GM18858 (cell line): ENCODE measurements around the gene PFAS.

Experiments
- ATAC-seq: cut with Tn5 transposase; IDR thresholded peaks from one replicate; pipeline ENCODE4 v1.9.1; 2021; ENCODE audit not compliant: unreplicated experiment

PFAS gene

DNA sequence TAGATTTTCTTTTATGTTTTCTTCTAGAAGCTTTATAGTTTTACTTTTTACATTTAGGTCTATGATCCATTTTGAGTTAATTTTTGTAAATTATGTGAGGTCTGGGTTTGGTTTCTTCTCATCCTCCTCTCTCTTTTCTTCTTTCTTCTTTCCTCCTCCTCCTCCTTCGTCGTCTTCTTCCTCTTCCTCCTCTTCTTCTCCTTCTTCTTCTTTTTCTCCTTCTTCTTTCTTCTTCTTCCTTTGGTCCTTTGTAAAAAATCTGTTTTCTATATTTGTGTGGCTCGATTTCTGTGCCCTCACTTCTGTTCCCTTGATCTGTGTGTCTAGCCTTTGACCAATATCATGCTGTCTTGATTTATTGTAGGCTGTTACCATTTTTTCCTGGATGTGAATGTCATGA, 51.1 kb downstream of the PFAS start:
- ATAC-seq: no peak

GRCh38 chr17:8300627-8301242, 51.6 kb downstream of the PFAS start:
- ATAC-seq: no peak

GRCh38 chr17:8310601-8311123, 61.6 kb downstream of the PFAS start:
- ATAC-seq: no peak

DNA sequence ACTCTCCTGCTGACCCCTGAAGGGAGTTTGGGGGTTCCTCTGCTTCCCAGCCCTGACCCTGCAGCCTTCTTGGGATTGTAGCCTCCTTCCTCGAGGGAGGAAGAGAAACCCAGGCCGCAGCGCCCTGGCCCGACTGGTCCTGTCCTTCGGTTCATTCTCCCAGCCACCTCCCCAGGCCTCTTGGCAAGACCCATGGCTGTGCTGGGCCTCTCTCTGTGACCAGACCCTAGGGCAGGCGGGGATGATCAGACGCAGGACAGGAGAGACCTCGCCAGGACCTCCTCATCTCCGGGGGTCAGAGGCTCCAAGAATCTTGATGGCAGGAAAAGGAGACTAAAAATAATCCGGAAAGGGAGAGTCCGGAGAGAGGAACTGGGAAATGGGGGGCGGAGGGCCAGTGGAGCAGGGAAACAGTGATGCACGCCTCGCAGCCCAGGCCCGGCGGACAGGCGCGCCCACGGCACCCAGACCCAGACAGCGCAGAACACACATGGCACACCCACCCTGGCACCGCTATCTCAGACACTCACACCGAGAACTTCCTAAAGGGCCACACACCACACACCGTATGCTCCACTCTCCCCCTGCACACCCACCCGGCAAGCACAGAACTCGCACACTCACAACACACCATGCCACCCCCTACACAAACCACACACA, 62.2 kb downstream of the PFAS start:
- no peak for ATAC-seq

GRCh38 chr17:8312251-8312650, 63.2 kb downstream of the PFAS start:
- ATAC-seq: no peak

DNA sequence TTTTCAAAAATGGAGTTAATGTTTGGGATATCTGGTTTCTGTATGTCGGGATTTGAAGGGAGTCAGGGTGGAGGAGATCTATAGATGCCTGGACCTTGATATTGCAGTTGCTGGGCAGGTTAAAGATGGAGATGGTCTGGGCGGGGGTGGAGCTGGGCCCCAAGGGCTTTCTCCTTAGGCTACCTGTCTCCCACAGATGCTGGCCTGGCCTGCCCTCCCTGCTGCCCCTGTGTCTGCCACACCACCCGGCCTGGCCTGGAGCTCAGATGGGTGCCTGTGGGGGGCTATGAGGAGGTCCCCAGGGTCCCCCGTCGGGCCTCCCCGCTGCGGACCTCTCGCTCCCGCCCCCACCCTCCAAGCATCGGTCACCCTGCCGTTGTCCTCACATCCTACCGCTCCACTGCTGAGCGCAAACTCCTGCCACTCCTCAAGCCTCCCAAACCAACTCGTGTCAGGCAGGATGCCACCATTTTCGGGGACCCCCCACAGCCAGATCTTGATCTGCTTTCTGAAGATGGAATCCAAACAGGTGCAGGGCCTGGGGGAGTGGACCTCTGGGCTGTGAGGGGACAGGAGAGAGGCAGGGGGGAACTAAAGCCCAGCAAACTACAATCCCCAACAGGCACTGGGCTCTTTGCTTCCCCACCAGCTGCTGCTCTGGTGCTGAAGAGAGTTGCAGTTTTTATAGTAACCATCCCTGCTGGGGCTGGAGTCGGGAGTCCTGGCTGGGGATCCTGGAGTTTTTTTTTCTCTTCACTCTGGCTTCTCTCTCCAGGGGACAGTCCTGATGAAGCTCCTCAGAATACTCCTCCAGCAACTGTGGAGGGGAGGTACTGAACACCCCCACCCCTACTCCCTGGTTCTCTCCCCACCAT, 63.9 kb downstream of the PFAS start:
- ATAC-seq: no peak

DNA sequence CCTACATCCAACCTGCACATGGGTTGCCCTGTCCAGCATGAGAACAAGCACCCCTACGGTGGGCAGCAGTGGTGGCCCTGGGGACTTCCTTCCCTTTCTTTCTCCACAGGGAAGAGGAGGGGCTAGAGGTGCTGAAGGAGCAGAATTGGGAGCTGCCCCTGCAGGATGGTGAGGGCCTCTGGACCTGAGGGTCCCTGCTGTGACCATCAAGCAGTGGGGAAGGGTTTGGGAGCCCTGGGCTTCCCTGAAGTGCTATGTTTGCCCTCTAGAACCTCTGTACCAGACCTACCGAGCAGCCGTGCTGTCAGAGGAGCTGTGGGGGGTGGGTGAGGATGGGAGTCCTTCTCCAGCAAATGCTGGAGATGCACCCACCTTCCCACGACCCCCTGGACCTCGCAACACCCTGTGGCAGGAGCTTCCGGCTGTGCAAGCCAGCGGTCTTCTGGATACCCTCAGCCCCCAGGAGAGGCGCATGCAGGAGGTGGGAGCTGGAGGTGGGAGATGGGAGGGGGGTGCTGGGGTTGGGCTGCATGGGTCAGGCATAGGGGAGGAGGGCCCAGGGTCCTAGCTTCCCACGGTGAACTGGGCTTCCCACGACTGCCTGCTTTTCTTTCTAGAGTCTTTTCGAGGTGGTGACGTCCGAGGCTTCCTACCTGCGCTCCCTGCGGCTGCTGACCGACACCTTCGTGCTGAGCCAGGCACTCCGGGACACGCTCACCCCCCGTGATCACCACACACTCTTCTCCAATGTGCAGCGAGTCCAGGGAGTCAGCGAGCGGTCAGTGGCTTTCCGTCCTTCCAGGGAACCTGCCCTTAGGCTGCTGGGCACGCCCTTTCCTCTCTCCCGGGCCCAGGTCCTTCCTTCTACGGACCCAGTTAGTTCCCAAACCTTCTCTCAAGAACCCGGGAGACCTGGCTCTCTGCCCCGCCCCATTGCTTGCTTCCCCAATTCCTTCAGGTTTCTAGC, 66.0 kb downstream of the PFAS start:
- no peak for ATAC-seq

DNA sequence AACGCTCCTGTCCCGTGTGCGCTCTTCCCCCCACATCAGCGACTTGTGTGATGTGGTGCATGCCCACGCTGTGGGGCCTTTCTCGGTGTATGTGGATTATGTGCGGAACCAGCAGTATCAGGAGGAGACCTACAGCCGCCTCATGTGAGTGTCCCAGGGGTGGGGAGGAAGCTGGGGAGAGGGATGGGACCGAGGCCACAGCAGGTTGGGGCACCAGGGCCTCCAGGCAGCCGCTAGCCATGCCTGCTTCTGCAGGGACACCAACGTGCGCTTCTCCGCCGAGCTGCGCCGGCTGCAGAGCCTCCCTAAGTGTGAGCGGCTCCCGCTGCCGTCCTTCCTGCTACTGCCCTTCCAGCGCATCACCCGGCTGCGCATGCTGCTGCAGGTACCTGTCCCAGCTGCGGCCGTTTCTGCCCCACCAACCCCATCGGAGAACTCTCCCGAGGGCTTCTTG, 66.7 kb downstream of the PFAS start:
- no peak for ATAC-seq

GRCh38 chr17:8318010-8318935, 69.2 kb downstream of the PFAS start:
- ATAC-seq: no peak
